MCF 10A (cell line): ENCODE data around the gene OR11H12. TPM values are rescaled to one million over a fixed set of nuclear protein-coding genes. Genes with fewer than 3 reads are reported as not detected.
"Not testable (repeated sequence)": the region's sequence is repeated elsewhere in the genome, so short reads cannot be mapped to it uniquely, and the experiment has no call there.

Experiments used
- Bru-seq: library from RNA; stranded (reverse); fragments of 400-500 nt; gene quantifications from one replicate; lab custom pipeline; 2021; lab: Mats Ljungman, UMichigan
- BruChase-seq, 2 experiments: library from RNA; stranded (reverse); fragments of 400-500 nt; gene quantifications; one replicate each; lab custom pipeline; 2021; lab: Mats Ljungman, UMichigan
- BruUV-seq: library from RNA; stranded (reverse); fragments of 400-500 nt; replicated peaks from 2 replicates; lab custom pipeline; 2021; lab: Mats Ljungman, UMichigan
- CTCF ChIA-PET: fragments of 300-600 bp; sonication (Branson Sonifier 250); formaldehyde crosslinking; extraction: SDS; loops from one replicate; lab custom pipeline; 2021; ENCODE audit warnings: antibody characterized with exemption, inconsistent platforms; lab: Yijun Ruan, JAX
- POLR2A ChIA-PET: fragments of 300-600, 350-650 bp; sonication (Branson Sonifier 250); formaldehyde crosslinking; extraction: SDS; loops from one replicate; lab custom pipeline; 2020; ENCODE audit warnings: antibody characterized with exemption, inconsistent platforms; lab: Yijun Ruan, JAX
- DNase-seq: peaks from one replicate; pipeline ENCODE4 v3.0.0-alpha.2; 2018; ENCODE audit not compliant: unreplicated experiment
- H3K27ac Mint-ChIP-seq: one replicate; pipeline ENCODE4 v1.8.0; 2022; ENCODE audit warnings: mild to moderate bottlenecking, low read depth, mixed read lengths; ENCODE audit not compliant: unreplicated experiment
- H3K27me3 Mint-ChIP-seq: one replicate; pipeline ENCODE4 v1.8.0; 2022; ENCODE audit warnings: mixed read lengths; ENCODE audit not compliant: insufficient read depth, unreplicated experiment
- H3K36me3 Mint-ChIP-seq: one replicate; pipeline ENCODE4 v1.8.0; 2022; ENCODE audit warnings: mild to moderate bottlenecking, moderate library complexity, mixed read lengths; ENCODE audit not compliant: insufficient read depth, unreplicated experiment
- H3K4me1 Mint-ChIP-seq: one replicate; pipeline ENCODE4 v1.8.0; 2022; ENCODE audit warnings: mixed read lengths; ENCODE audit not compliant: insufficient read depth, unreplicated experiment
- H3K4me3 Mint-ChIP-seq: one replicate; pipeline ENCODE4 v1.8.0; 2022; ENCODE audit warnings: mild to moderate bottlenecking, moderate library complexity, mixed read lengths; ENCODE audit not compliant: unreplicated experiment
- H3K9me3 Mint-ChIP-seq: one replicate; pipeline ENCODE4 v1.8.0; 2022; ENCODE audit warnings: mixed read lengths; ENCODE audit not compliant: unreplicated experiment
- intact Hi-C: fragments of 100-400 bp; cut with micrococcal nuclease; formaldehyde crosslinking; loops from 2 replicates; pipeline ENCODE4 v1.14.1; 2022
- long read RNA-seq: library from polyadenylated mRNA; stranded (forward); transcript quantifications from one replicate; pipeline ENCODE4 v2.0.0, GENCODE V29; 2022
- total RNA-seq: library from RNA; stranded (reverse); gene quantifications from 2 replicates; pipeline ENCODE4 v1.2.3, GENCODE V29; 2022

Gene OR11H12
- total RNA-seq (not detected in 2 replicates), Bru-seq, nascent RNA (not detected), BruChase-seq, experiment 1, labeled RNA remaining after a 6-hour chase (percentile 23 among the genes with signal in this experiment), BruChase-seq, experiment 2, labeled RNA remaining after a 2-hour chase (not detected)
- long read RNA-seq: 0 reads

GRCh38 chr14:18600817-18601216 lies at the start of gene OR11H12:
OR11H12 (plus strand) TSS chr14:18601117; CDS start chr14:18601117, 0 bp downstream.
- H3K4me3 Mint-ChIP-seq, H3K4me1 Mint-ChIP-seq, CTCF ChIA-PET, intact Hi-C loops, POLR2A ChIA-PET, DNase-seq, H3K36me3 Mint-ChIP-seq, H3K27ac Mint-ChIP-seq, H3K27me3 Mint-ChIP-seq, H3K9me3 Mint-ChIP-seq, BruUV-seq: not testable (repeated sequence)

GRCh38 chr14:18582908-18583307 lies 18.0 kb upstream of the OR11H12 start:
- POLR2A ChIA-PET, BruUV-seq, H3K27ac Mint-ChIP-seq, H3K4me3 Mint-ChIP-seq, H3K4me1 Mint-ChIP-seq, intact Hi-C loops, H3K27me3 Mint-ChIP-seq, DNase-seq, CTCF ChIA-PET, H3K9me3 Mint-ChIP-seq, H3K36me3 Mint-ChIP-seq: not testable (repeated sequence)

- DNase-seq, H3K27me3 Mint-ChIP-seq, H3K9me3 Mint-ChIP-seq, H3K36me3 Mint-ChIP-seq, POLR2A ChIA-PET, H3K4me3 Mint-ChIP-seq, CTCF ChIA-PET, H3K4me1 Mint-ChIP-seq, H3K27ac Mint-ChIP-seq, BruUV-seq, intact Hi-C loops: not testable (repeated sequence)
Measured at GRCh38 chr14:18626610-18627213, 25.8 kb downstream of the OR11H12 start.

- CTCF ChIA-PET, H3K36me3 Mint-ChIP-seq, H3K27ac Mint-ChIP-seq, POLR2A ChIA-PET, H3K4me3 Mint-ChIP-seq, H3K27me3 Mint-ChIP-seq, DNase-seq, H3K4me1 Mint-ChIP-seq, BruUV-seq, intact Hi-C loops, H3K9me3 Mint-ChIP-seq: not testable (repeated sequence)
Measured at GRCh38 chr14:18636066-18636465, 35.1 kb downstream of the OR11H12 start.

GRCh38 chr14:18638032-18638431 lies 37.1 kb downstream of the OR11H12 start:
- CTCF ChIA-PET, H3K27ac Mint-ChIP-seq, H3K9me3 Mint-ChIP-seq, H3K4me1 Mint-ChIP-seq, H3K36me3 Mint-ChIP-seq, H3K4me3 Mint-ChIP-seq, H3K27me3 Mint-ChIP-seq, intact Hi-C loops, BruUV-seq, POLR2A ChIA-PET, DNase-seq: not testable (repeated sequence)

GRCh38 chr14:18638785-18639184 lies 37.9 kb downstream of the OR11H12 start:
- intact Hi-C loops, H3K27me3 Mint-ChIP-seq, H3K9me3 Mint-ChIP-seq, DNase-seq, POLR2A ChIA-PET, CTCF ChIA-PET, H3K36me3 Mint-ChIP-seq, H3K4me3 Mint-ChIP-seq, BruUV-seq, H3K27ac Mint-ChIP-seq, H3K4me1 Mint-ChIP-seq: not testable (repeated sequence)

- H3K36me3 Mint-ChIP-seq, CTCF ChIA-PET, H3K27me3 Mint-ChIP-seq, DNase-seq, H3K27ac Mint-ChIP-seq, H3K4me3 Mint-ChIP-seq, BruUV-seq, H3K4me1 Mint-ChIP-seq, intact Hi-C loops, H3K9me3 Mint-ChIP-seq, POLR2A ChIA-PET: not testable (repeated sequence)
Measured at GRCh38 chr14:18646075-18646730, 45.3 kb downstream of the OR11H12 start.
